Fibroblast of lung (primary cell): Measurements from ENCODE around the gene STK16. TPM values are rescaled to one million over a fixed set of nuclear protein-coding genes. Genes with fewer than 3 reads are reported as not detected.

Experiments
- DNase-seq, 2 donors: peaks; one replicate each; pipeline versions ENCODE4 v3.0.0 to v3.0.0-alpha.2; 2010; ENCODE audit warnings: low read depth in 2 of 2
- H2AFZ ChIP-seq: 2 replicates; pipeline ENCODE4 v1.5.1; 2012; ENCODE audit warnings: low read length, control low read depth, inconsistent platforms
- H3K27ac ChIP-seq: 2 replicates; pipeline ENCODE4 v1.5.1; 2011; ENCODE audit warnings: low read length, control low read depth; ENCODE audit not compliant: insufficient read depth
- H3K27me3 ChIP-seq: 2 replicates; pipeline ENCODE4 v1.5.1; 2011; ENCODE audit warnings: mild to moderate bottlenecking, low read length; ENCODE audit not compliant: control insufficient read depth, insufficient read depth
- H3K36me3 ChIP-seq: 2 replicates; pipeline ENCODE4 v1.5.1; 2011; ENCODE audit warnings: low read length; ENCODE audit not compliant: control insufficient read depth, insufficient read depth
- H3K4me1 ChIP-seq: 2 replicates; pipeline ENCODE4 v1.5.1; 2011; ENCODE audit warnings: low read length; ENCODE audit not compliant: control insufficient read depth, insufficient read depth; ENCODE audit errors: extremely low read depth
- H3K4me2 ChIP-seq: 2 replicates; pipeline ENCODE4 v1.5.1; 2011; ENCODE audit warnings: low read length, control low read depth; ENCODE audit not compliant: insufficient read depth; ENCODE audit errors: extremely low read depth
- H3K4me3 ChIP-seq, 4 experiments: fragments of 200-600 bp in 1 of 4; sonication (generic) in 1 of 4; replicated peaks in 1 of 4; 2 replicates each; pipeline ENCODE4 v1.5.1; 2011 to 2016; ENCODE audit warnings: low read length in 4 of 4, low read depth in 3 of 4, mild to moderate bottlenecking in 3 of 4, control low read depth in 2 of 4, inconsistent platforms in 1 of 4, mixed read lengths in 1 of 4; ENCODE audit not compliant: insufficient read depth in 1 of 4; ENCODE audit errors: control extremely low read depth in 1 of 4
- H3K79me2 ChIP-seq: 2 replicates; pipeline ENCODE4 v1.5.1; 2012; ENCODE audit warnings: mild to moderate bottlenecking, low read length, inconsistent platforms; ENCODE audit not compliant: control insufficient read depth, insufficient read depth
- H3K9ac ChIP-seq: 2 replicates; pipeline ENCODE4 v1.5.1; 2011; ENCODE audit warnings: mild to moderate bottlenecking, low read length, control low read depth; ENCODE audit not compliant: insufficient read depth
- H3K9me3 ChIP-seq: 2 replicates; pipeline ENCODE4 v1.5.1; 2012; ENCODE audit warnings: low read depth, low read length; ENCODE audit not compliant: control insufficient read depth, insufficient read depth
- H4K20me1 ChIP-seq: 2 replicates; pipeline ENCODE4 v1.5.1; 2011; ENCODE audit warnings: low read length; ENCODE audit not compliant: control insufficient read depth, insufficient read depth; ENCODE audit errors: extremely low read depth
- CTCF ChIP-seq, 2 donors: IDR thresholded peaks in 1 of 2; conservative IDR thresholded peaks in 1 of 2; 1 replicate in 1 of 2; 2 replicates in 1 of 2; pipeline ENCODE4 v1.5.1; 2011 to 2012; ENCODE audit warnings: low read length in 2 of 2, control low read depth in 1 of 2, inconsistent platforms in 1 of 2, low read depth in 1 of 2, mild to moderate bottlenecking in 1 of 2
- EZH2 ChIP-seq: IDR thresholded peaks from 2 replicates; pipeline ENCODE4 v1.5.1; 2012; ENCODE audit warnings: low read length, control low read depth, mild to moderate bottlenecking; ENCODE audit errors: missing control alignments
- polyA plus RNA-seq, 2 donors: library from polyadenylated mRNA; depleted of rRNA in 1 of 2; stranded (reverse) in 1 of 2; unstranded in 1 of 2; fragments of >200 nt; gene quantifications; 2 replicates each; pipeline ENCODE4 v1.2.1, GENCODE V29; 2011 to 2012; ENCODE audit warnings: missing spikeins in 1 of 2
- total RNA-seq: library from RNA; depleted of rRNA; stranded (reverse); fragments of >200 nt; gene quantifications from 2 replicates; pipeline ENCODE4 v1.2.1, GENCODE V29; 2014

Gene STK16
- total and polyA plus RNA-seq, 2 donors (not counting 1 experiment from before 2014, with no cell fraction given), result 30.7 to 35.7 TPM

- no peak for TF ChIP-seq EZH2
- TF ChIP-seq CTCF (conservative IDR thresholded peaks at IDR 0.05 in 1 of 2, IDR thresholded peaks at IDR 0.05 in 1 of 2; ENCODE audit: low read depth in 1 of 2, low read length in 2 of 2), result no peak
- no peak overlapping the region for H2AFZ ChIP-seq
- H3K4me2 ChIP-seq, result no peak overlapping the region
- no peak overlapping the region for H3K4me3 ChIP-seq
- H3K9me3 ChIP-seq, result no peaks in the 10 kb centered on the region
- no peak overlapping the region for H3K9ac ChIP-seq
- no peak overlapping the region for H3K27ac ChIP-seq
- H4K20me1 ChIP-seq, result no peaks in the 10 kb centered on the region
- no peaks in the 10 kb centered on the region for H3K36me3 ChIP-seq
- no peak for DNase-seq
- H3K4me1 ChIP-seq, result no peaks in the 10 kb centered on the region
- H3K79me2 ChIP-seq, result no peaks in the 10 kb centered on the region
- H3K27me3 ChIP-seq, result peaks cover 17% of the 10 kb centered on the region
Measured at GRCh38 chr2:219266232-219266631, 21.0 kb downstream of the STK16 start.

- Histone ChIP-seq H4K20me1 (no peaks in the 10 kb centered on the region), H3K36me3 (no peaks in the 10 kb centered on the region), H3K9ac (no peak overlapping the region), H3K27ac (no peak overlapping the region), H3K4me3 (no peak overlapping the region), H3K9me3 (no peaks in the 10 kb centered on the region), H2AFZ (no peak overlapping the region), H3K4me1 (no peaks in the 10 kb centered on the region), H3K4me2 (no peak overlapping the region), H3K79me2 (no peaks in the 10 kb centered on the region), H3K27me3 (peaks cover 18% of the 10 kb centered on the region)
- no peak for TF ChIP-seq CTCF (conservative IDR thresholded peaks at IDR 0.05 in 1 of 2, IDR thresholded peaks at IDR 0.05 in 1 of 2; ENCODE audit: low read depth in 1 of 2, low read length in 2 of 2)
- no peak for TF ChIP-seq EZH2
- no peak for DNase-seq
Measured at GRCh38 chr2:219266886-219267285, 21.6 kb downstream of the STK16 start.

- TF ChIP-seq EZH2, result no peak
- no peak for TF ChIP-seq CTCF (conservative IDR thresholded peaks at IDR 0.05 in 1 of 2, IDR thresholded peaks at IDR 0.05 in 1 of 2; ENCODE audit: low read depth in 1 of 2, low read length in 2 of 2)
- H3K4me1 ChIP-seq, result no peaks in the 10 kb centered on the region
- no peak overlapping the region for H3K9ac ChIP-seq
- H3K4me2 ChIP-seq, result no peak overlapping the region
- peaks cover 18% of the 10 kb centered on the region for H3K27me3 ChIP-seq
- no peaks in the 10 kb centered on the region for H4K20me1 ChIP-seq
- no peaks in the 10 kb centered on the region for H3K9me3 ChIP-seq
- no peaks in the 10 kb centered on the region for H3K36me3 ChIP-seq
- no peaks in the 10 kb centered on the region for H3K79me2 ChIP-seq
- H2AFZ ChIP-seq, result no peak overlapping the region
- no peak overlapping the region for H3K27ac ChIP-seq
- no peak for DNase-seq
- H3K4me3 ChIP-seq, result no peak overlapping the region
Measured at GRCh38 chr2:219268294-219268693, 23.0 kb downstream of the STK16 start.
